OCI-LY1 (cell line): Measurements from ENCODE around the gene ARHGEF28.

ENCODE experiments used
- H2AFZ ChIP-seq: fragments of 200-600 bp; sonication (generic), shearing (Covaris generic); 2 replicates; pipeline ENCODE4 v1.6.0; 2014; ENCODE audit warnings: antibody characterized with exemption, mild to moderate bottlenecking, low read length
- H3F3A ChIP-seq: fragments of 200-600 bp; sonication (generic), shearing (Covaris generic); 2 replicates; pipeline ENCODE4 v1.6.0; 2014; ENCODE audit warnings: mild to moderate bottlenecking, antibody characterized with exemption, low read length, moderate library complexity; ENCODE audit not compliant: insufficient read depth
- H3K27ac ChIP-seq: fragments of 200-600 bp; sonication (generic); 2 replicates; pipeline ENCODE4 v1.5.1; 2014; ENCODE audit warnings: low read length, mixed run types, mild to moderate bottlenecking, low read depth; ENCODE audit not compliant: poor library complexity, severe bottlenecking
- H3K27me3 ChIP-seq: fragments of 200-600 bp; sonication (generic); 2 replicates; pipeline ENCODE4 v1.6.0; 2014; ENCODE audit warnings: antibody characterized with exemption, mild to moderate bottlenecking, low read length, moderate library complexity; ENCODE audit not compliant: insufficient read depth
- H3K36me3 ChIP-seq: fragments of 200-600 bp; sonication (generic); 2 replicates; pipeline ENCODE4 v1.6.1; 2014; ENCODE audit warnings: mild to moderate bottlenecking, antibody characterized with exemption, low read length, moderate library complexity, mixed read lengths; ENCODE audit not compliant: insufficient read depth
- H3K4me1 ChIP-seq: fragments of 200-600 bp; sonication (generic); 2 replicates; pipeline ENCODE4 v1.5.1; 2014; ENCODE audit warnings: mild to moderate bottlenecking, low read length, moderate library complexity; ENCODE audit not compliant: insufficient read depth, severe bottlenecking
- H3K4me2 ChIP-seq: fragments of 200-600 bp; sonication (generic), shearing (Covaris generic); 2 replicates; pipeline ENCODE4 v1.6.1; 2014; ENCODE audit warnings: low read length
- H3K4me3 ChIP-seq: fragments of 200-600 bp; sonication (generic); 2 replicates; pipeline ENCODE4 v1.5.1; 2014; ENCODE audit warnings: low read length, low read depth, mild to moderate bottlenecking, mixed read lengths; ENCODE audit not compliant: poor library complexity, severe bottlenecking
- H3K79me2 ChIP-seq: fragments of 200-600 bp; shearing (Covaris generic); 2 replicates; pipeline ENCODE4 v1.6.1; 2016; ENCODE audit warnings: mixed run types, low read length, mixed read lengths; ENCODE audit not compliant: insufficient read depth
- H3K9ac ChIP-seq: fragments of 200-600 bp; sonication (generic), shearing (Covaris generic); 2 replicates; pipeline ENCODE4 v1.6.1; 2014; ENCODE audit warnings: mild to moderate bottlenecking, low read length, mixed read lengths
- H3K9me2 ChIP-seq: fragments of 200-600 bp; sonication (generic), shearing (Covaris generic); 2 replicates; pipeline ENCODE4 v1.6.1; 2014; ENCODE audit warnings: low read depth, mild to moderate bottlenecking, low read length, mixed read lengths
- H3K9me3 ChIP-seq: fragments of 200-600 bp; shearing (Covaris generic); 2 replicates; pipeline ENCODE4 v1.6.1; 2014; ENCODE audit warnings: low read length, mixed read lengths
- H4K20me1 ChIP-seq: fragments of 200-600 bp; sonication (generic), shearing (Covaris generic); 2 replicates; pipeline ENCODE4 v1.6.0; 2016; ENCODE audit warnings: mild to moderate bottlenecking, low read length; ENCODE audit not compliant: insufficient read depth
- EZH2 ChIP-seq: fragments of 200-600 bp; sonication (generic), shearing (Covaris generic); IDR thresholded peaks from 2 replicates; pipeline ENCODE4 v1.8.0; 2017; ENCODE audit warnings: borderline replicate concordance, mixed run types, mild to moderate bottlenecking, antibody characterized with exemption, low read length, moderate library complexity, mixed read lengths
- TF ChIP-seq, protein P1 (sequence below): fragments of 200-600 bp; sonication (generic), shearing (Covaris generic); IDR thresholded peaks from 2 replicates; pipeline ENCODE4 v1.5.1; 2017; ENCODE audit warnings: mild to moderate bottlenecking, antibody characterized with exemption, low read length, moderate library complexity, mixed read lengths

Gene ARHGEF28

DNA sequence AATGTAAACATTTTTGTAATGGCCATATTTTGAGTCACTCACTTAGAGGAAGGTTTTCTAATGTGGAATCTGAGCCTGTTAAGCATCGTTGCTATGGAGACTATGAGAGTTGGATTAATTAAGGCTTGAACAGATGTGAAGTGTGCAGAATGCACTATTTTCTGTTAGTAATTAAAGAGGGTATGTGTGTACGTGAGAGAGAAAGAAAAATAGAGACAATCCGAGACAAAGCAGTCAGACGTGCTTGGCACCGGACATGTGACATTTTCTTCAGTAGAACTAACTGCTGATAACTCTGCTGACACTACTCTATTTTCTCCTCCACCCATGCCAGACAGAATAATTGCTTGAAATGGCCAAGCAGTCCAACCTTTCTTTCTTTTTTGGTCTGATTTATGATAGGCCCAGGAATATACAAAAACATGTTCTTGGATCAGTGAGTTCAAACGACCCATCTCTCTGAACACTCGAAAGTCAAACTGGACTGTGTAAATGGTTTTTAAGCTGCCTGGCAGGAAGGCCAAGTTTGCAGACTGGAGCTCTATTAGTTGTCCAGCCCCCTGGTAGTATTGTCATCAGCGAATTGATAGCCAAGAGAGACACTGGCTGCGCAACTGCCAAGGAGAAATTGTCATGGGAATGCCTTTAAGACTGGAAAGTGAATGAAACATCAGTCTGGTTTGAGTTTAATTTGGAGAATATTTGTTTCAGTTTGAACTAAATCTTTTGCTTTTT lies 322.1 kb downstream of the ARHGEF28 start:
- Histone ChIP-seq H3K4me2 (no peak overlapping the region), H2AFZ (no peak overlapping the region), H3K27ac (no peak overlapping the region), H3K27me3 (no peaks in the 10 kb centered on the region; the same call in 1 of the 2 replicates), H3K4me3 (no peak overlapping the region), H4K20me1 (no peaks in the 10 kb centered on the region), H3K9me3 (no peaks in the 10 kb centered on the region), H3K4me1 (no peaks in the 10 kb centered on the region), H3F3A (no peaks in the 10 kb centered on the region), H3K36me3 (no peaks in the 10 kb centered on the region), H3K9ac (no peak overlapping the region), H3K9me2 (no peaks in the 10 kb centered on the region), H3K79me2 (no peaks in the 10 kb centered on the region)
- no peak for TF ChIP-seq EZH2
- TF ChIP-seq, protein P1, sequence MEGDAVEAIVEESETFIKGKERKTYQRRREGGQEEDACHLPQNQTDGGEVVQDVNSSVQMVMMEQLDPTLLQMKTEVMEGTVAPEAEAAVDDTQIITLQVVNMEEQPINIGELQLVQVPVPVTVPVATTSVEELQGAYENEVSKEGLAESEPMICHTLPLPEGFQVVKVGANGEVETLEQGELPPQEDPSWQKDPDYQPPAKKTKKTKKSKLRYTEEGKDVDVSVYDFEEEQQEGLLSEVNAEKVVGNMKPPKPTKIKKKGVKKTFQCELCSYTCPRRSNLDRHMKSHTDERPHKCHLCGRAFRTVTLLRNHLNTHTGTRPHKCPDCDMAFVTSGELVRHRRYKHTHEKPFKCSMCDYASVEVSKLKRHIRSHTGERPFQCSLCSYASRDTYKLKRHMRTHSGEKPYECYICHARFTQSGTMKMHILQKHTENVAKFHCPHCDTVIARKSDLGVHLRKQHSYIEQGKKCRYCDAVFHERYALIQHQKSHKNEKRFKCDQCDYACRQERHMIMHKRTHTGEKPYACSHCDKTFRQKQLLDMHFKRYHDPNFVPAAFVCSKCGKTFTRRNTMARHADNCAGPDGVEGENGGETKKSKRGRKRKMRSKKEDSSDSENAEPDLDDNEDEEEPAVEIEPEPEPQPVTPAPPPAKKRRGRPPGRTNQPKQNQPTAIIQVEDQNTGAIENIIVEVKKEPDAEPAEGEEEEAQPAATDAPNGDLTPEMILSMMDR: no peak

DNA sequence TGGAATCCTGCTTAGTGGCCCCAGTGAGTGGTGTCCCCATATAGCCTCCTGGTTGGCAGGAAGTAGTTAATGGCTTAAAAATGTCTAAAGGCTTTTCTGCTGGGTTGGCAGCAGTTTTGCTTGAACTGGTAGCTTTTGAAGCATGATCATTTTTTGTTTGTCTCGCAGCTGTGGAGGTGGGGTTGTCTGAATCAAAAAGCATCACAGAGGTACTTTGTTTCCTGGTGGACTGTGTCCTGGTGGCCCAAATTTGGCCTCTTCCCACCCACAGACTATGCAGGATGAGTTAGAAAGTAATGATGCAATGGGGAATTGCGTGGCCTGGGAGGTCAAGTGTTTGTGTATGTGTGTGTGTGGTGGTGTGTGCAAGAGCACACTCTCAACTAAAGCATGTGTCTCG lies 322.7 kb downstream of the ARHGEF28 start:
- Histone ChIP-seq H3F3A (no peaks in the 10 kb centered on the region), H3K4me3 (no peak overlapping the region), H3K4me2 (no peak overlapping the region), H4K20me1 (no peaks in the 10 kb centered on the region), H3K36me3 (no peaks in the 10 kb centered on the region), H3K27me3 (no peaks in the 10 kb centered on the region; the same call in 1 of the 2 replicates), H3K27ac (no peak overlapping the region), H3K79me2 (no peaks in the 10 kb centered on the region), H2AFZ (no peak overlapping the region), H3K9me3 (no peaks in the 10 kb centered on the region), H3K9ac (no peak overlapping the region), H3K9me2 (no peaks in the 10 kb centered on the region), H3K4me1 (no peaks in the 10 kb centered on the region)
- TF ChIP-seq, protein P1: no peak
- TF ChIP-seq EZH2: no peak

DNA sequence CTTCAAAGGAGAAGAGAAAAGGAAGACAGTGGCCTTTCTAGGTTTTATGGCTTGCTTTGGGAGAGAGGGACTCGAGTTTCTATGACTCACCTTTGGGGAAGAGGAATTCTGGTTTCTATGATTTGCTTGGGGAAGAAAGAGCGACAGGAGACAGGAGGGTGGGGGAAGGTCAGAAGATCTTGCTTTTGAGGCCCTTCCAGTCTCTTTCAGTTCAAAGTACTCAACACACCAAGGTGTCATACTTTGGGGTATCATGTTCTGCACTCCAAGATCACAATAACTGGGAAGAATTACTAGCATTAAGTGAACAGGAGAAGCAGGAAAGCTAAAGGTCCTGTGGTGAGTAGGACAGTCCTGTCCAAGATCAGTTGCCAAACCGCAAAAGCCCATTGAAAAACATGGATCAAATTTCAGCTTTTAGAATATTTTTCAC lies 324.5 kb downstream of the ARHGEF28 start:
- H3K9me3 ChIP-seq: no peaks in the 10 kb centered on the region
- no peak overlapping the region for H3K4me2 ChIP-seq
- no peaks in the 10 kb centered on the region for H3K9me2 ChIP-seq
- no peak overlapping the region for H3K4me3 ChIP-seq
- no peak for TF ChIP-seq EZH2
- TF ChIP-seq, protein P1: no peak
- H3K36me3 ChIP-seq: no peaks in the 10 kb centered on the region
- H3K27ac ChIP-seq: no peak overlapping the region
- H4K20me1 ChIP-seq: no peaks in the 10 kb centered on the region
- H3K4me1 ChIP-seq: no peaks in the 10 kb centered on the region
- H3K9ac ChIP-seq: no peak overlapping the region
- H3K27me3 ChIP-seq: no peaks in the 10 kb centered on the region; the same call in 1 of the 2 replicates
- H3F3A ChIP-seq: no peaks in the 10 kb centered on the region
- H2AFZ ChIP-seq: no peak overlapping the region
- no peaks in the 10 kb centered on the region for H3K79me2 ChIP-seq
